OCI-LY7 (cell line): Measurements from ENCODE around the gene SMIM14.

ENCODE experiments used
- EZH2phosphoT487 ChIP-seq: fragments of 200-600 bp; sonication (generic); IDR thresholded peaks from 2 replicates; pipeline ENCODE4 v1.6.1; 2018; ENCODE audit warnings: low read depth, borderline replicate concordance, mild to moderate bottlenecking, mixed run types, antibody characterized with exemption, low read length, moderate library complexity, mixed read lengths
- TF ChIP-seq, protein P1 (sequence below): fragments of 200-600 bp; sonication (generic); conservative IDR thresholded peaks from 2 replicates; pipeline ENCODE4 v1.5.1; 2014; ENCODE audit warnings: mild to moderate bottlenecking, antibody characterized with exemption, low read length, moderate library complexity, mixed read lengths

DNA sequence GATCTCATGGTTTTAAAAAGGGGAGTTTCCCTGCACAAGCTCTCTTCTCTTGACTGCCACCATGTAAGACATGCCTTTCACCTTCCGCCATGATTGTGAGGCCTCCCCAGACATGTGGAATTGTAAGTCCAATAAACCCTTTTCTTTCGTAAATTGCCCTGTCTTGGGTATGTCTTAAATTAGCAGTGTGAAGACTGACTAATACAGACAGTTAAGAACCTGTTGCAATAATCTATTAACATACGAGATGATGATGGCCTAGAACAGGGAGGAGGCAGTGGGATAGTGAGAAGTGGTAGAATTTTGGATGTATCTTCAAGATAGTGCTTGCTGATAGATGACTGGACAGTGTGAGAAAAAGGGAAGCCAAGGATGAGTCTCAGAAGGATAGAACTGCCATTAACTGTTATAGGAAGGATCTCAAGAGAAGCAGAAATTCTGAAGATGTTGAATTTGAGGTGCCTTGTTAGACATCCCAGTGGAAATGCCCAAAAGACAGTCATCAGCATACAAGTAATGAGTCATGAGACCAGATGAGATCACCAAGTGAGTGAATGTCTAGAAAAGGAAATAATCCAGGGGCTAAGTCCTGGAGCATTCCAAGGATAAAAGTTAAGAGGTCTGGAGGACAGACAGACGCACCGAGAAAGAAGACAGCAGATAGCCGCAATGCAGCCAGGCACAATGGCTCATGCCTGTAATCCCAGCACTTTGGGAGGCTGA is 72.6 kb downstream of the SMIM14 start:
- TF ChIP-seq, protein P1, sequence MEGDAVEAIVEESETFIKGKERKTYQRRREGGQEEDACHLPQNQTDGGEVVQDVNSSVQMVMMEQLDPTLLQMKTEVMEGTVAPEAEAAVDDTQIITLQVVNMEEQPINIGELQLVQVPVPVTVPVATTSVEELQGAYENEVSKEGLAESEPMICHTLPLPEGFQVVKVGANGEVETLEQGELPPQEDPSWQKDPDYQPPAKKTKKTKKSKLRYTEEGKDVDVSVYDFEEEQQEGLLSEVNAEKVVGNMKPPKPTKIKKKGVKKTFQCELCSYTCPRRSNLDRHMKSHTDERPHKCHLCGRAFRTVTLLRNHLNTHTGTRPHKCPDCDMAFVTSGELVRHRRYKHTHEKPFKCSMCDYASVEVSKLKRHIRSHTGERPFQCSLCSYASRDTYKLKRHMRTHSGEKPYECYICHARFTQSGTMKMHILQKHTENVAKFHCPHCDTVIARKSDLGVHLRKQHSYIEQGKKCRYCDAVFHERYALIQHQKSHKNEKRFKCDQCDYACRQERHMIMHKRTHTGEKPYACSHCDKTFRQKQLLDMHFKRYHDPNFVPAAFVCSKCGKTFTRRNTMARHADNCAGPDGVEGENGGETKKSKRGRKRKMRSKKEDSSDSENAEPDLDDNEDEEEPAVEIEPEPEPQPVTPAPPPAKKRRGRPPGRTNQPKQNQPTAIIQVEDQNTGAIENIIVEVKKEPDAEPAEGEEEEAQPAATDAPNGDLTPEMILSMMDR: no peak
- TF ChIP-seq EZH2phosphoT487: no peak
